ENCODE measurements around the gene LDLRAD2. TPM values are rescaled to one million over a fixed set of nuclear protein-coding genes. Genes with fewer than 3 reads are reported as not detected.

LDLRAD2 gene
- total and polyA plus RNA-seq, 9 of the 15 experiments (the other 6 are each of a cell fraction or from before 2014, with no cell fraction given): 0.45 to 0.48 TPM; not detected in 7

DNA sequence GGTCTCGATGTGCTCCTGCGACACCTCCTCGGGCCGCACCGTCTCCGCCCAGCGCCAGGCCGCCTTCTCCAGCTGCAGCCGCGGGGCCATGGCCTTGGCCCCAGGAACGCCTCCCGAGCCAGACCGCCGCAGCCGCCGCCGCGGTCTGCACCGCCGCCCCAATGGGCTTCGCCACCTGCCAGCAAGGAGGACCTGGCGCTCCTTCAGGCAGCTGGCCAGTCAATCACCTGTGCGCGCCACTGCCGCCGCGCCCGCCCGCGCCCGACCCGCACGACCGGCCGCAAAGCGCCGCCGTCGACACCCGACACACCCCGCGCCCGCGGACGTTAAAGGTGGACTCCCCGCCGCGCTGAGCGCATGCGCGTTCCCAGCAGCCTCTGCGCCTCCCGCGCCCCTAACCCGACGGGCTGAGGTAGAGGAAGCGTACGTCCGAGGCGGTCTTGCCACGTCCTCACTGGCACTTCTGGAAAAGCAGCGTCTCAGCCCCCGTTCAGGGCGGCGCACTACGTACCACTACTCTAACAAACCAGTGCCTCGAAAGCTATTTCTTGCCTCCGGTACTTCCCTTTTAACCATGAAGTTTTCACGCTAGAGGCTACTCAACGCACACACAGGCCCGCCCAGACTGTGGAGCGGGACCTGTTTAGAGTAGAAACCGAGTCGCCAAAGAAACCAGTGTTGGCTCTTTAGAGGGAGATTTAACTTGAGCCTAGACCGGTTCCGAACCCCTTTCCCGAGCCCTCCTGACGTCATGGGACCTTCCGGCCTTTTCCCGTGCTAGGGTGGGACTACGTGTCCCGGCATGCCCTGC lies 29.0 kb upstream of the LDLRAD2 start, which contains the start of gene USP48 (continued):
- TF ChIP-seq EZH2 (IDR thresholded peaks at IDR 0.05; ENCODE audit: borderline replicate concordance, low read depth, low read length) (no peak), MBD1 (CRISPR knock-in tag; IDR thresholded peaks at IDR 0.05) (no peak), ZBTB43 (CRISPR knock-in tag; IDR thresholded peaks at IDR 0.05) (no peak), CBFA2T3 (IDR thresholded peaks at IDR 0.05) (peak; percentile 35), KDM5B (IDR thresholded peaks at IDR 0.05; ENCODE audit: insufficient replicate concordance, low read depth, low read length) (peak; percentile 96), ZNF384 (IDR thresholded peaks at IDR 0.05; ENCODE audit: low read depth, low read length) (no peak; the same call in 1 of the 2 replicates), BCLAF1 (IDR thresholded peaks at IDR 0.05; ENCODE audit: borderline replicate concordance in 1 of 2, control insufficient read depth in 1 of 2, low read depth in 2 of 2, low read length in 1 of 2) (no peak; a peak in 1 of 4 replicates), NFE2L1 (tag; IDR thresholded peaks at IDR 0.05; ENCODE audit: borderline replicate concordance, low read depth) (no peak), MEIS2 (IDR thresholded peaks at IDR 0.05; ENCODE audit: partially characterized antibody) (peak; percentile 89), BCOR (IDR thresholded peaks at IDR 0.05) (no peak; the same call in 1 of the 2 replicates), STAT5B (CRISPR knock-in tag; IDR thresholded peaks at IDR 0.05) (no peak), NCOA6 (IDR thresholded peaks at IDR 0.05) (peak; percentile 89; the same call in 1 of the 2 replicates), ZFP1 (CRISPR knock-in tag; IDR thresholded peaks at IDR 0.05) (no peak), GATA2 (CRISPR knock-in tag; IDR thresholded peaks at IDR 0.05) (no peak)
- TF ChIP-seq, protein P1, sequence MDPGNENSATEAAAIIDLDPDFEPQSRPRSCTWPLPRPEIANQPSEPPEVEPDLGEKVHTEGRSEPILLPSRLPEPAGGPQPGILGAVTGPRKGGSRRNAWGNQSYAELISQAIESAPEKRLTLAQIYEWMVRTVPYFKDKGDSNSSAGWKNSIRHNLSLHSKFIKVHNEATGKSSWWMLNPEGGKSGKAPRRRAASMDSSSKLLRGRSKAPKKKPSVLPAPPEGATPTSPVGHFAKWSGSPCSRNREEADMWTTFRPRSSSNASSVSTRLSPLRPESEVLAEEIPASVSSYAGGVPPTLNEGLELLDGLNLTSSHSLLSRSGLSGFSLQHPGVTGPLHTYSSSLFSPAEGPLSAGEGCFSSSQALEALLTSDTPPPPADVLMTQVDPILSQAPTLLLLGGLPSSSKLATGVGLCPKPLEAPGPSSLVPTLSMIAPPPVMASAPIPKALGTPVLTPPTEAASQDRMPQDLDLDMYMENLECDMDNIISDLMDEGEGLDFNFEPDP (CRISPR knock-in tag; IDR thresholded peaks at IDR 0.05): peak; percentile 66; the same call in 1 of the 2 replicates
- TF ChIP-seq, protein P2, sequence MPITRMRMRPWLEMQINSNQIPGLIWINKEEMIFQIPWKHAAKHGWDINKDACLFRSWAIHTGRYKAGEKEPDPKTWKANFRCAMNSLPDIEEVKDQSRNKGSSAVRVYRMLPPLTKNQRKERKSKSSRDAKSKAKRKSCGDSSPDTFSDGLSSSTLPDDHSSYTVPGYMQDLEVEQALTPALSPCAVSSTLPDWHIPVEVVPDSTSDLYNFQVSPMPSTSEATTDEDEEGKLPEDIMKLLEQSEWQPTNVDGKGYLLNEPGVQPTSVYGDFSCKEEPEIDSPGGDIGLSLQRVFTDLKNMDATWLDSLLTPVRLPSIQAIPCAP (CRISPR knock-in tag; IDR thresholded peaks at IDR 0.05; ENCODE audit: borderline replicate concordance): no peak

Data from K562 (cell line).